Measurements from ENCODE around the gene TRPM1.

The TRPM1 gene

DNA sequence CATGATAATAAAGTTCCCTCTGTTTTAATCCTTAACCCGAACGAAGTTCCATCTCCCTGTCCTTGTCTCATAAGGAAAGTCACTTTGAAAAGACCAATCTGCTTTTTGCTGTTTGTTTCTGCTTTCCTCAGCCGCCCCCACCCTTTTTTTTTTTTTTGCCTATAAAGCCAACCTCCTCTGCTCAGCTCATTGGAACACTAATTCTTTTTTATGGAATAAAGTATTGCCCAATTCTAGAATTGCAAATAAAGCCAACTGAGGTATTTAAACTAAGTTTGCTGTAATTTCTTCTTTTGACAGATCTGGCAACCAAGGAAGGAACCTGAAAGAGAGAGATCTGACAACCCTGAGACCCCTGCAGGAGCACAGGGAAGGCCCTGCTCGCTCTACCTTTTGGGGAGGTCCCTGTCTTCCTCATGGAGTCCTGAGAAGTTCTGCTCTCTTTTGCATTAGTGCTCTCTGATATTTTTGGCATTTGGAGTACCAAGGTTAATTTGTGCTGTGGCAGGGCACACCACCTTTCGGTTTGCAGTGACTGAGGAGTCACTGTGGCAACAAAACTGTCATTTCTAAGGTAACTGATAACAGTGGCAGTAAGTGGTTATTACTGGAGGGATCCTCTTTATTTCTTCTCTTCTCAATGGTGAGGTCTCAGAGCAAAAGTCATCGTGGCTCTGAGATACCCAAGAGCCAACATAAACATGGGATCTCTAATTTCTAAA is 35.2 kb upstream of the TRPM1 start:
- Histone ChIP-seq H3K27ac (ENCODE audit: insufficient read depth, low read length, poor library complexity, severe bottlenecking) (no peak overlapping the region), H3K4me3 (ENCODE audit: insufficient read depth, low read depth, low read length, poor library complexity, severe bottlenecking) (no peak overlapping the region), H3K27me3 (replicated peaks; ENCODE audit: control insufficient read depth, insufficient read depth, low read length, poor library complexity, severe bottlenecking) (no peaks in the 10 kb centered on the region), H3K9me3 (ENCODE audit: control insufficient read depth, low read length) (no peaks in the 10 kb centered on the region), H3K4me1 (ENCODE audit: control insufficient read depth, insufficient read depth, low read length, poor library complexity, severe bottlenecking) (no peaks in the 10 kb centered on the region), H3K36me3 (ENCODE audit: control insufficient read depth, insufficient read depth, low read length) (no peaks in the 10 kb centered on the region)
- DNase-seq: no peak

DNA sequence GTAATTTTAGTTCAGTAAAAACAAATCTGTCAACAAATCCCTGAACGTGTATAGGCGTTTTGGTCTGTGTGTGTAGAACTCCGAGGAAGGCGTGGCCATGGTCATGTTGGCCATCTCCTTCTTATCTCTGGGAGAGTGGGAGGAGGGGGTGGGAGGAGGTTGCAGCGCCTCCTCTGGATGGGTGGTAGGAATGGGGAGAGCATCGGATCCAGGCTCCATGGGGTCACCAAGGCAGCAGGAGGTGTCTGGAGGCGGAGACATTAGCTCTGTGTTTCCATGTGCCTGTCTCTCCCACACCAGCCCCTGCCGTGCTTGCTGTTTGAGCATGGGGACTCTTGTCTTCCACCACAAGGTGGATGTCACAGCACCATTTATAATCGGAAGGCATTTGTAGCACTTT is 34.5 kb upstream of the TRPM1 start:
- Histone ChIP-seq H3K27me3 (replicated peaks; ENCODE audit: control insufficient read depth, insufficient read depth, low read length, poor library complexity, severe bottlenecking) (no peaks in the 10 kb centered on the region), H3K4me1 (ENCODE audit: control insufficient read depth, insufficient read depth, low read length, poor library complexity, severe bottlenecking) (no peaks in the 10 kb centered on the region), H3K4me3 (ENCODE audit: insufficient read depth, low read depth, low read length, poor library complexity, severe bottlenecking) (no peak overlapping the region), H3K27ac (ENCODE audit: insufficient read depth, low read length, poor library complexity, severe bottlenecking) (no peak overlapping the region), H3K36me3 (ENCODE audit: control insufficient read depth, insufficient read depth, low read length) (no peaks in the 10 kb centered on the region), H3K9me3 (ENCODE audit: control insufficient read depth, low read length) (no peaks in the 10 kb centered on the region)
- no peak for DNase-seq

DNA sequence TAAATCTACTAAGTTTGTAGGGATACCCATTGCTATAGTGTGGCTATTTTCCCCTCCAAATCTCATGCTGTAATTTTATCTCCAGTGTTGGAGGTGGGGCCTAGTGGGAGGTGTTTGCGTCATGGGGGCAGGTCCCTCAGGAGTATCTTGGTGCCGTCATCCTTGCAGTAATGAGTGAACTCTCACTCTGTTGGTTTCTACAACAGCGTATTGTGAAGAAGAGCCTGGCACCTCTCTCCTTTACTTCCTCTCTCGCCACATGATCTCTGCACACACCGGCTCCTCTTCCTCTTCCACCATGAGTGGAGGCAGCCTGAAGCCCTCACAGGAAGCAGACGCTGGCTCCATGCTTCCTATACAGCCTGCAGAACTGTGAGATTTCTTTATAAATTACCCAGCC is 34.0 kb upstream of the TRPM1 start:
- H3K27me3 ChIP-seq (replicated peaks; ENCODE audit: control insufficient read depth, insufficient read depth, low read length, poor library complexity, severe bottlenecking): no peaks in the 10 kb centered on the region
- H3K4me3 ChIP-seq (ENCODE audit: insufficient read depth, low read depth, low read length, poor library complexity, severe bottlenecking): no peak overlapping the region
- DNase-seq: no peak
- no peak overlapping the region for H3K27ac ChIP-seq (ENCODE audit: insufficient read depth, low read length, poor library complexity, severe bottlenecking)
- no peaks in the 10 kb centered on the region for H3K36me3 ChIP-seq (ENCODE audit: control insufficient read depth, insufficient read depth, low read length)
- H3K4me1 ChIP-seq (ENCODE audit: control insufficient read depth, insufficient read depth, low read length, poor library complexity, severe bottlenecking): no peaks in the 10 kb centered on the region
- H3K9me3 ChIP-seq (ENCODE audit: control insufficient read depth, low read length): no peaks in the 10 kb centered on the region

DNA sequence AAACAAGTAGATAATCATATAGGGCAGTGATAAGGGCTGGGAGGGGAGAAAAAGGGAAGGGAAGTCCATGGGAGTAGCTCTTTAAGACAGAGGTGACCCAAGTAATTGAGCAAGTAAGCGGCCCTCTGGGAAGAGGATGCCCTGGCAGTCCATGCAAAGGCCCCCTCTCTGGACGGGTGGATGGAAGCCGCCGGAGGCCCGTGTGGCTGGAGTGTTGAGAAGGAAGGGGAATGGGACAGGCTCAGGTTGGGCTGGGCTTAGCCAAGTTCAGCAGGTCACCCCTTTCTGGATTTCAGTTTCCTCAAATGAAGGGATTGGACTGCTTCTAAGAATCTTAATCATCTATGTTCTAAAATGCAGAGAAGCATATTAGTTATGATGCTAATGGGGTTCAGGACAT is 32.4 kb upstream of the TRPM1 start:
- Histone ChIP-seq H3K9me3 (ENCODE audit: control insufficient read depth, low read length) (no peaks in the 10 kb centered on the region), H3K27ac (ENCODE audit: insufficient read depth, low read length, poor library complexity, severe bottlenecking) (no peak overlapping the region), H3K4me3 (ENCODE audit: insufficient read depth, low read depth, low read length, poor library complexity, severe bottlenecking) (no peak overlapping the region), H3K27me3 (replicated peaks; ENCODE audit: control insufficient read depth, insufficient read depth, low read length, poor library complexity, severe bottlenecking) (no peaks in the 10 kb centered on the region), H3K4me1 (ENCODE audit: control insufficient read depth, insufficient read depth, low read length, poor library complexity, severe bottlenecking) (no peaks in the 10 kb centered on the region), H3K36me3 (ENCODE audit: control insufficient read depth, insufficient read depth, low read length) (no peaks in the 10 kb centered on the region)
- no peak for DNase-seq

DNA sequence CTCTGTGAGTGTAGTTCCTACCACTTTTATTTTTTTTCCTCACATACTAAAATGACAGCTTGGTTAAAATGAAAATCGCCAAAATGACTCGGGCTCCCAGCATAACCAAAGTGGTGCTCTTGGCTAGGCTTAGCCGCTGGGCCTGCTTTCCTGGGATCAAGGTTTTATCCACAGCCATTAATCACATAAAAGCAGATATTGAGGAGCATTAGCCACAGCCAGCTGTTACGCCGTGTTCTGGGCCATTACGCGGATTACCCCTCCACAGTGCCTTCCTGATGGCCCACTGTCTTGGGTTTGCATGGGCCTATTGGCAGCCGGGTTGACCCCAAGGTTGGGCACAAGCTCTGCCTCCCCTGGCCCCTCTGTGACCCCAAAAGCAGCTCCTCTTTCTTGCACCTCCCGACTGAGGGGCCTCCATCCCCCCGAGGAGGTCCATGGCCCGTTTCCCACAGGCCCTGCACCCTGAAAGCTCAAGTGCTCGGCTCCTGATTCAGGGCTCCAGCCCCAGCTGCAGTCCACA is 30.4 kb upstream of the TRPM1 start:
- Histone ChIP-seq H3K4me1 (ENCODE audit: control insufficient read depth, insufficient read depth, low read length, poor library complexity, severe bottlenecking) (no peaks in the 10 kb centered on the region), H3K36me3 (ENCODE audit: control insufficient read depth, insufficient read depth, low read length) (no peaks in the 10 kb centered on the region), H3K27me3 (replicated peaks; ENCODE audit: control insufficient read depth, insufficient read depth, low read length, poor library complexity, severe bottlenecking) (no peaks in the 10 kb centered on the region), H3K4me3 (ENCODE audit: insufficient read depth, low read depth, low read length, poor library complexity, severe bottlenecking) (no peak overlapping the region), H3K9me3 (ENCODE audit: control insufficient read depth, low read length) (no peaks in the 10 kb centered on the region), H3K27ac (ENCODE audit: insufficient read depth, low read length, poor library complexity, severe bottlenecking) (no peak overlapping the region)
- DNase-seq: no peak

DNA sequence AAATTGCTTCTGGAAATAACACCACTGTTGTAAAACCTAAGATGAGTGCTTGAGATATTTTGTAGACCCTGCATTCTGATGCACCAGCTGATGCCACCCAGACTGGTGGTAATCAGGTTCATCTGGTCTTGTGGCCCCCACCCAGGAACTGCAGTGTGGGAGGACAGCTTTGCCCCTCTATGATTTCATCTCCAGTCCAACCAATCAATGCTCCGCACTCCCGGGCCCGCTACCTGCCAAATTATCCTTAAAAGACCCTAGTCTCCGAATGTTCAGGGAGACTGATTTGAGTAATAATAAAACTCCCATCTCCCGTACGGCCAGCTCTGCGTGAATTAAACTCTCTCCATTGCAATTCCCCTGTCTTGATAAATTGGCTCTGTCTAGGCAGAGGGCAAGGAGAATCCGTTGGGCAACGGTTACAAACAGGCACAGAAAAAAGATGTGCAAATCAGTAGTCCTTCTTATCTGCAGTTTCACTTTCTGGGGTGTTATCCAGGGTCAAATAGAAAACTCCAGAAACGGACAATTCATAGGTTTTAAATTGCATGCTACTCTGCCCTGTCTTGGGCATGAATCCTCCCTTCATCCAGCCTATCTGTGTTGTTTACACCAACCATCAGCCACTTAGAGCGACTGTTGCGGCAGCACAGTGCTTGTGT is 29.2 kb upstream of the TRPM1 start:
- Histone ChIP-seq H3K27me3 (replicated peaks; ENCODE audit: control insufficient read depth, insufficient read depth, low read length, poor library complexity, severe bottlenecking) (no peaks in the 10 kb centered on the region), H3K27ac (ENCODE audit: insufficient read depth, low read length, poor library complexity, severe bottlenecking) (no peak overlapping the region), H3K4me3 (ENCODE audit: insufficient read depth, low read depth, low read length, poor library complexity, severe bottlenecking) (no peak overlapping the region), H3K4me1 (ENCODE audit: control insufficient read depth, insufficient read depth, low read length, poor library complexity, severe bottlenecking) (no peaks in the 10 kb centered on the region), H3K9me3 (ENCODE audit: control insufficient read depth, low read length) (no peaks in the 10 kb centered on the region), H3K36me3 (ENCODE audit: control insufficient read depth, insufficient read depth, low read length) (no peaks in the 10 kb centered on the region)
- no peak for DNase-seq

DNA sequence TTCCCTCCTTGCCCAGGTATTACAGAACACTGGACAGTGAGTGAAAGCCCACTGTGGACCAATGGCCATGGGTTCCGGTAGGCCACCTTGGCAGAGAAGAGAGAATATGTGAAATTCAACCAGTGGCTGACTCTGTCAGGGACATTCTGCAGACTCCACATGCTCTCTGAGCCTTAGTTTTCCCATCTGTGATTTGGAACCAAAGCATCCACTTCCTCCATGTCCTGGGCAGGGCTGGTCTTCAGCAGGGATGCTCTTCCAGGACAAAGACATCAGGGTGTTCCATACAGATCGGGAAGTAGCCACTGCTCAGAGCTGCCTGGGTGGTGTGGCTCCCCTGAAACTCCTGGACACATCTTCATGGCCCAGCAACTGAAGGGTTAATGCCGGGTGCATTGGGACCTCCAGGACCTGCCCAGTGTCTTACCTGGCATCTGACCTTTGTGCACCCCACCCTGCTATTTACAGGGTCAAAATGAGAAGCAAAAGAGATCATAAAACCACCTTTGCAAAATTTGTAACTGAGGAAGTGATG is 28.3 kb upstream of the TRPM1 start:
- Histone ChIP-seq H3K27me3 (replicated peaks; ENCODE audit: control insufficient read depth, insufficient read depth, low read length, poor library complexity, severe bottlenecking) (no peaks in the 10 kb centered on the region), H3K27ac (ENCODE audit: insufficient read depth, low read length, poor library complexity, severe bottlenecking) (no peak overlapping the region), H3K36me3 (ENCODE audit: control insufficient read depth, insufficient read depth, low read length) (no peaks in the 10 kb centered on the region), H3K4me3 (ENCODE audit: insufficient read depth, low read depth, low read length, poor library complexity, severe bottlenecking) (no peak overlapping the region), H3K9me3 (ENCODE audit: control insufficient read depth, low read length) (no peaks in the 10 kb centered on the region), H3K4me1 (ENCODE audit: control insufficient read depth, insufficient read depth, low read length, poor library complexity, severe bottlenecking) (no peaks in the 10 kb centered on the region)
- DNase-seq: no peak

DNA sequence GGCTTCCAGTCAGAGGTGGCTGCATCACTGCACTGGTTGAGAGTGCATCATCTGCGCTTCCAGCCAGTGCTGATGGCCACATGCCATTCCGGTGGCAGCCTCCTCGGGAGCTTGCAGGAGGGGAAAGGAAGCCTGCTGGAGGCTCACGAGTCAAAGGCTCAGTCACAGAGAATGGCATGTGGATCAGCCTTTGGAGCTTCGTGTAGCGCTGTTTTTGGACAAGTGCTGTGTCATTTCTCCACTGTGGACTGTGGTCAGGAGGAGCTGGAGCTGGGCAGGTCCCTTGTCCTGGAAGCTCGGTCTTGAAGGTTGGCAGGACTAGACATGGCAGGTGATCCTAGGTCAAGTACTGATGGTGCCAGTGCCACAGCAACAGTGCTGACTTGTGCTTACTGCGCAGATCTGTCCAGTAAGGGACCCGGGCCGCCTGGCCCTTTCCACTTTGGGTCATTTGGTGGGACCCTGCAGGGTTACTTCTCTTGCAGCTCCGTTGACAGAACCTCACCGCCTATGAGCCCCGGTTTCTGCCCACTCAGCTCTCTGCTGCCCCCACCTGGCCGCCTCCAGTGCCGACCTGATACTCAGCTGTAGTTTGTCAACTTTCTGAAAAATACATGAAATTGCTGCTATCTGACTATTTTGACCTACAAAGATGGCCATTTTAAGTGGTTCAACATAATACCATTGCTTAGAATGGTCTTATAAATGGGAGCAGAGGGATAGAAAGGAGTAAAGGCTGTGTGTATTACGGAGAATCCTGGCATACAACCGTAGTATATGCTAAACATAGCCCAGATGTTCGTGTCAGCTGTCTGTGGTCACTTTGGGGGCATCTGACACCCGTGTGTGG is 27.6 kb upstream of the TRPM1 start:
- H3K4me3 ChIP-seq (ENCODE audit: insufficient read depth, low read depth, low read length, poor library complexity, severe bottlenecking): no peak overlapping the region
- no peaks in the 10 kb centered on the region for H3K9me3 ChIP-seq (ENCODE audit: control insufficient read depth, low read length)
- no peaks in the 10 kb centered on the region for H3K27me3 ChIP-seq (replicated peaks; ENCODE audit: control insufficient read depth, insufficient read depth, low read length, poor library complexity, severe bottlenecking)
- no peaks in the 10 kb centered on the region for H3K36me3 ChIP-seq (ENCODE audit: control insufficient read depth, insufficient read depth, low read length)
- H3K4me1 ChIP-seq (ENCODE audit: control insufficient read depth, insufficient read depth, low read length, poor library complexity, severe bottlenecking): no peaks in the 10 kb centered on the region
- DNase-seq: peak; percentile 25 to 50 (median 27)
- H3K27ac ChIP-seq (ENCODE audit: insufficient read depth, low read length, poor library complexity, severe bottlenecking): no peak overlapping the region

DNA sequence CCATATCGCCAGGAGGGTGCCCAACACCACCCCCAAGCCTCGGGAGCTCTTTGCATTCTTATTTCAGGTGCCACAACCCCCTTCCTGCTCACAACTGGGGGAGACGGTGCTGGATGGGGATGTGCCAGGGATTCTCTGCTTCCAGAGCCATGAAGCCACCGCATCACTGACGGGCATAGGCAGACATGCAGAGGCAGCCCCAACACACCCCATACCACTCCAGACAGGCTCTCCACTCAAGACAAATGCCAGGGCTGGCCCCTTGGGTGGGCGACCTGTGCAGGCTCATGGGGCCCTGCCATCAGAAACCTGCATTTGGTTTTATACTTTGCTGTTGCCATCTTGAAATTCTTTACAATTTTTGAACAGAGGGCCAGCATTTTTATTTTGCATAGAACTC is 27.0 kb upstream of the TRPM1 start:
- no peak overlapping the region for H3K4me3 ChIP-seq (ENCODE audit: insufficient read depth, low read depth, low read length, poor library complexity, severe bottlenecking)
- no peak overlapping the region for H3K27ac ChIP-seq (ENCODE audit: insufficient read depth, low read length, poor library complexity, severe bottlenecking)
- no peak for DNase-seq
- no peaks in the 10 kb centered on the region for H3K27me3 ChIP-seq (replicated peaks; ENCODE audit: control insufficient read depth, insufficient read depth, low read length, poor library complexity, severe bottlenecking)
- no peaks in the 10 kb centered on the region for H3K9me3 ChIP-seq (ENCODE audit: control insufficient read depth, low read length)
- no peaks in the 10 kb centered on the region for H3K4me1 ChIP-seq (ENCODE audit: control insufficient read depth, insufficient read depth, low read length, poor library complexity, severe bottlenecking)
- H3K36me3 ChIP-seq (ENCODE audit: control insufficient read depth, insufficient read depth, low read length): no peaks in the 10 kb centered on the region

Data from effector memory CD4-positive, alpha-beta T cell (primary cell).